NCI-H1694 treated with DMSO at 0.1 percent for 48 hours (cell line): Measurements from ENCODE around the gene LDAF1.
"Not testable (repeated sequence)": the region's sequence is repeated elsewhere in the genome, so short reads cannot be mapped to it uniquely, and the experiment has no call there.

ENCODE experiments used
- DNase-seq: peaks from one replicate; lab custom pipeline; 2025; lab: John Stamatoyannopoulos, UW

LDAF1 gene

DNA sequence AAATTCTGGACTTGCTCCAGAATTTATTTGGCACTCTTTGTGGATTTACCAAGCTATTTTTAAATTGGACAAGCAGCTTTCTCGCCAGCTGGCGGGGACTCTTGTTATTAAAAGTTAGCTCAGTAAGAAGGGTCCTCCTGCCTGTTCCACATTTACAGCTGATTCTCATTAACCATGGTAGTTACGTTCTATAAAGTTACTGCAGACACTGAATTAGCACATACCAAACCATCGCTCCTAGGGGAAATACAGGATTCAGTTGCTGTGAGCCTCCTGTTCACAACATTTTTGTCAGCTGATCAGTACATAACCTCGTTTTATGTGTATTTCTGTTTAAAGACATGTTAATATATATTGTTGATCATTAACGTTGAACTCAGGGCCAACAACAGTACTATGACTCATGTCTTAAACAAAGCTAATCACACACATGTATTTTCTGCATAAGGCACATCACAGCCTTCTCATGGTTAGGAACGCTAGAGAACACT is 4.2 kb downstream of the LDAF1 start:
- peak; percentile 36 for DNase-seq

DNA sequence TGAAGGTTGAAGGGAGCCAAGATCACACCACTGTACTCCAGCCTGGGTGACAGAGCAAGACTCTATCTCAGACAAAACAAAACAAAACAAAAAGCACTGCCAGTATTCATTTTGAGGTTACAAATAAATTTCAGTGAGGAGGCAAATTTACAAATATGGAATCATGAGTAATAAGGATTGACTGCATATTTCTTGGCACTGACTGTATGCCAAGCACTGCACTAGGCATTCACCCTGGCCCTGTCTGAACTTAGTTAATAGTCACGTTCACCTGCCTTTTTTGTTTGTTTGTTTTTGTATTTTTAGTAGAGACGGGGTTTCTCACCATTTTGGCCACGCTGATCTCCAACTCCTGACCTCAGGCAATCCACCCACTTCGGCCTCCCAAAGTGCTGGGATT is 5.1 kb downstream of the LDAF1 start:
- no peak for DNase-seq

DNA sequence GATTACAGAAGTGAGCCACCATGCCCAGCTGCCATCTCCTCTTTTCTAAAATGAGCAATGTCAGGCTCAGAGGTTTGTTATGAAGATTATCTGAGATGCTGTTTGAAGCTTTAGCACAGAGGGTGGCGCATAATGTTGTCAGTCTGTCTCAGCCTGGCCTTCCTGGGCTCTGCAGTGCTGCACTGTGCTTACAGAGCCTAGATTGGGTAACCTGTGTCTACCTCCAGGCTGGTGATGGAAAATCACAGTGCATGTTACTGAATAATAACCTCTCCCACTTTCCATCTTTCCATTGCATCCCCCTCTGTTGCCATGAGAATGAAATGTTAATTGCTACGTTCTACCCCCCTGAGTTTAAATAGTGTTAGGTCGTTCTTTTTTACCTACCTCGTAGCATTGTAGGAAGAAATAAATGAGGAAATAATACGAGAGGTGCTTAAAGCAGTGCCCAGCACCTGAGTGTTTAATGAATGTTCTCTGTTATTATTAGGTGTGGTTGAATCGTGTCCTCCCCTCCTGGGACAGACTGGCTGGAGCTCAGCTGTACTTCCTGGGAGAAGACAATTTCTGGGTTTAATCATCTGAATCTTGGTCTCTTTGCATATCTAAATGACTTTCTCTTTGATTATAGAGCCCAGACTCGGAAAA is 6.2 kb downstream of the LDAF1 start:
- DNase-seq, result no peak

DNA sequence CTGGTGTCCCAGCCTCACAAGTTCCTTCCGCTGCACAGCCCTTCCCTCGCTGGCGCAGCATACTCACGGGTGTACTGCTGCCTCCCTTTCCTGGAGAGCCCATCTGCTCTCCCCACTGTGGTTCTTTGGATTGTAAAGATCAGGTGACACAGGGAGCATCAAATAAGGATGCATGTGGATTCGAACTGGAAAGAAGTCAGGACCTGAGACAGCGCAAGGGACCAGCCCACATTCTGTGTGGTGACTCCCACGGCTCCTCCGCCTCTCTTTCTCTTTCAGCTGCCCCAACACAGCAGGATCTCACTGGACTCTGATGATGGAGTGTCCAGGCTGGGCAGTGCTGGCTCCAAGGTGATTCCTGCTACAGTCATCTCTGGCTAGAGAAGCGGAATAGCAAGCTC is 8.1 kb downstream of the LDAF1 start:
- DNase-seq, result no peak

DNA sequence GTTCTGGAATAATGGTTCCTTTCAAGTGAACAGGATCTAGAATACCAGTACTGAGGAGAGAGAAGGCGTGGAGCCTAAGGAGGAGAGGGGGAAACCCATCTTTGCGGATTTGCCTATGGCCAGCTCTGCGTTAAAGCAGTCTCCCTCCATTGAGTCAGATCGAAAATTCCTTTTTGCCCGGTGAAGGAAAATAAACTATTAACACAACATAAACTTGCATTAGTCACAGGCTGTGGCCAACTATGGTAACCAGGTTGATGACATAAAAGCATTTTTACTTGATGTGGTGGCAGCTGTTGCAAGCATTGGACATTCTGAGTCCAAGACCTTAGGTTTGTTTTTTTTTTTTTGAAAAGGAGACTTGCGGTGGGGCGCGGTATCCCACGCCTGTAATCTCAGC is 8.9 kb downstream of the LDAF1 start:
- no peak for DNase-seq

DNA sequence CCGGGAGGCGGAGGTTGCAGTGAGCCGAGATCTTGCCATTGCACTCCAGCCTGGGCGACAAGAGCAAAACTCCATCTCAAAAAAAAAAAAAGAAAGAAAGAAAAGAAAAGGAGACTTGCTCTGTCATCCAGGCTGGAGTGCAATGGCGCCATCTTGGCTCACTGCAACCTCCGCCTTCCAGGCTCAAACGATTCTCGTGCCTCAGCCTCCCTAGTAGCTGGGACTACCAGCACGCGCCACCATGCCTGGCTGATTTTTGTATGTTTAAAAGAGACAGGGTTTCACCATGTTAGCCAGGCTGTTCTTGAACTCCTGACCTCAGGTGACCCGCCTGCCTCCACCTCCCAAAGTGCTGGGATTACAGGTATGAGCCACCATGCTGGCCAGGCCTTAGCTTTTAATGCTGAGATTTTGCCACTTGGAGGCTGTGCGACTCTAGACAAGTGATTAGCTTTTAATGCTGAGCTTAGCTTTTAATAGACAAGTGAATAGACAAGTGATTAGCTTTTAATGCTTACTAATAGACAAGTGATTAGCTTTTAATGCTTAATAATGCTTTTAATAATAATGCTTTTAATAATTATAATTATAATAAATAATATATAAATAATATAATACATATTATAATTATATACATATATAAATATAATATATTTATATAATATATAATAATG is 9.6 kb downstream of the LDAF1 start:
- DNase-seq, result no peak

DNA sequence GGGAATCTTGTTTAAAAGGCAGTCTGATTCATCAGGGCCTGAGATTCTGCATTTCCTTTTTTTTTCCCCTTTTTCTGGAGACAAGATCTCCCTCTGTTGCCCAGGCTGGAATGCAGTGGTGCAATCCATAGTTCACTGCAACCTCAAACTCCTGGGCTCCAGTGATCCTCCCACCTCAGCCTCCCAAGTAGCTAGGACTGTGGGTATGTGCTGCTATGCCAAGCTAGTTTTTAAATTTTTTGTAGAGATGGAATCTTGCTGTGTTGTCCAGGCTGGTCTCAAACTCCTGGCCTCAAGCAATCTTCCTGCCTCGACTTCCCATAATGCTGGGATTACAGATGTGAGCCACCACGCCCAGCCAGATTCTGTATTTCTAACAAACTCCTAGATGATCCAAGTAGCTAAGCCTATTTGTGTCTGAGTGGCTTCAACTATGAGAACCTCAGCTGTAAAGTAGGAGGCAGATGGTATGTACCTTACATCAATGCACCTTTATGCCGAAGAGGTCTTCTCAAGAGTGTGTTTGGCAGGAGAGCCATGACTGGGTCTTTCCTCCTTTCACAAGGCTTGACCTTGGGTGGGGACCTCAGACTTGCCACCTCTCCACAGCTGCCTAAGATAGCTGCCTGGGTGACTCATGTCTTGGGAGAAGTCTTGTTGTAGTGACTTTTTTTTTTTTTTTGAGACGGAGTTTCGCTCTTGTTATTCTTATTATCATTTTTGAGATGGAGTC is 10.9 kb downstream of the LDAF1 start:
- DNase-seq, result no peak

DNA sequence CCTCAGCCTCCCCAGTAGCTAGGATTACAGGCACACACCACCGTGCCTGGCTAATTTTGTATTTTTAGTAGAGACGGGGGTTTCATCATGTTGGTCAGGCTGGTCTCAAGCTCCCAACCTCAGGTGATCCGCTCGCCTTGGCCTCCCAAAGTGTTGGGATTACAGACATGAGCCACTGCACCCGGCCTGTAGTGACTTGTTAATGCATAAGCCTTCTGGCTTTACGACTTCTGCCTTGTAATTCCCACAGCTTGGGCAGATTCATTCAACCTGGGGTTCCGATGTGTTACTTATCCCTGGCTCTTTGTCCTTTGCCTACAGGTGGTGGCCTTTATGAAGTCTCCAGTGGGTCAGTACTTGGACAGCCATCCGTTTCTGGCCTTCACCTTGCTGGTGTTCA is 11.6 kb downstream of the LDAF1 start:
- DNase-seq, result not testable (repeated sequence)

DNA sequence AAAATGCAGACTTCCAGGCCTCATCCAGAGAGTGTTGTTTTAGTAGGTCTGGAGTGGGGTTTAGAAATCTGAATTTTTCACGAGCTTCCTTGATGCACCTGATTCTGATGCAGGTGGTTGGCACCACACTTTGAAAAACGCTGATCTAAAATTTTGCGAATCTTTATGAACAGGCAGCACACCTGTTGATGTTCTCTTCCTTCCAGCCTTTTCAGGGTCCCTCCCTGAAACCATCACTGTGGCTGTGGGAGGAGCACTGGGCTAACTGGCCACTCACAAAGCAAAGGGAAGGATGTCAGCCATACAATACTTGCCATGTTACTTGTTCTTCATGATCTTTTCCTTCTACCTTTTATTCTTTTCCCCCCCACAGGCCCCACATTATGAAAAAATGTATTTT is 14.2 kb downstream of the LDAF1 start:
- no peak for DNase-seq

DNA sequence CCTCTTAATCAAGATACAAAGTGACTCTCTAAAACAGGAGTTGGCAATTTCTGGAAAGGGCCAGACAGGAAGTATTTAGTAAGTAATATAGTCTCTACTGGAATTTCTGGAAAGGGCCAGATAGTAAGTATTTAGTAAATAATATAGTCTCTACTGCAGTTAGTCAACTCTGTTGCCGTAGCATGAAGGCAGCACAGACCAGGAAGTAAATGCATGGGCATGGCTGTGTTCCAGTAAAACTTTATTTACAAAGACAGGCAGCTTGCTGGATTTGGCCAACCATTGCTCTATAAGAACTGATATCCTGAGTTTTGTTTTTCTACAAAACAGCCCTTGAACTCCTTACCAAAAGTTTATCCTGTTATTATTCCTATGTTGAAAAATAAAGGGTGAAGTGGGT is 16.9 kb downstream of the LDAF1 start:
- no peak for DNase-seq

DNA sequence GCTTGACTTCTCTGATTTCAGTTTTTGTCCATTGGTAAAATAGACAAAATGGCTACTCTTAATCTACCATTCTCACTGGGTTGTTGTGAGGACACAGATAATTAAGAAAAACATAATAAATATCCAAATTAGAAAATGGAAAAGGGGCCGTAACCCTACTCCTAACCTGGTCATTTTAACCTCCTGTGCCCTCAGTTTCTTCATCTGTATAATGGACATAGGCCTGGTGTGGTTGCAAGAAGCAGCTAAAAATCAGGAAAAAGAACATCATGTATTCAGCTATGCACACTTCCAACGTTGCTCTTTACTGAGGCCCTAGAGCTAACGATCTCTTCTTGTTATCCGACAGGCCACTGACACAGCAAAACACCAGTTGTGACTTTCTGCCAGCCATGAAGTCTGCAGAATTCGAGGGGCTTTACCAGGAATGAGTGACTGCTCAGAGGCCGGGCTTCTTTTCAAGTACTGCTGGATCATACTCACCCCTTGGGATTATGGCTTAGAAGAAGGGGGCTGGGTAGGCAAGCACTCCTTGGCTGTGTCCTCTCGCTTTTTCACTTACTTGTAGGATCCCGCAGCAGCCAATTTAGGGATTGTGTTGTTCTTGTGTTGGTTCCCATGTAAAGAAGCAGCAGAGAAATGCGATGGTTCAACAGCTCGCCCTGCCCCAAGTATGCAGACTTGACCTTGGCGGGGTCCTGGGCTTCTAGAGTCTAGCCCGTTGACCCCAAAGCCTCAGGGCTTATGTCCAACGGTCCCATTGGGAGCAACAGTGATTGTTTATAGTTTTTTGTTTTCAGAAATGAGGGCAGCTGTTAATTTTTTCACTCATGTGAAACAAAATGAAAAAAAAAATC is 20.9 kb downstream of the LDAF1 start:
- DNase-seq, result no peak

DNA sequence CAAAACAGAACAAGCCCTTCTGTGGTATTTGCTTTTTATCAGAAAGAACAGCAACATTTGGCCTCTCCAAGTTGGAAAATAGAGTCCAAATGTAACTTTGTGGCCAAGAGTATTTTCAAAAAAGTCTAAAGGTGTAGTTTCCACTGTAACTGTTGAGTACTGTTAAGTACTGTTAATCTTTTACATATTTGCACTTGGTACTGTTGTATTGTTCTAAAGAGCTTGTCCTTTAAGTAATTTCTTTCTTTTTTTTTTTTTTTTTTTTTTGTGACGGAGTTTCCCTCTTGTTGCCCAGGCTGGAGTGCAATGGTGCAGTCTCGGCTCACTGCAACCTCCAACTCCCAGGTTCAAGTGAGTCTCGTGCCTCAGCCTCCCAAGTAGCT is 21.5 kb downstream of the LDAF1 start:
- no peak for DNase-seq

DNA sequence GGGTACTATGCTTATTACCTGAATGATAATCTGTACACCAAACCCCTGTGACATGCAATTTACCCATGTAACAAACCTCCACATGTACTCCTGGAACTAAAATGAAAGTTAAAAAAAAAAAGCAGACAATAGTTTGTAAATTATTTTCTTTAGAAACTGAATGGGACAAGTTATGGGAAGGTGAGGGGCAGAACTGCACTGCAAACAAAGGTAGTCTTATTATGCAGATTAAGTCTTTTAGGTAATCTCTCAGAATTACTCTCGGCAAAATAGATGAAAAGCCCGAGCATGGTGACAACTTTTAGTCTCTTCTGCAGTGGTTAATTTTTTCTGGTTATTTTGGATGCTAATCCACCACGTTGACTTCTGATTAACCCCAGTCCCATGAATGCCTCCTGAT is 25.5 kb downstream of the LDAF1 start:
- DNase-seq, result no peak

DNA sequence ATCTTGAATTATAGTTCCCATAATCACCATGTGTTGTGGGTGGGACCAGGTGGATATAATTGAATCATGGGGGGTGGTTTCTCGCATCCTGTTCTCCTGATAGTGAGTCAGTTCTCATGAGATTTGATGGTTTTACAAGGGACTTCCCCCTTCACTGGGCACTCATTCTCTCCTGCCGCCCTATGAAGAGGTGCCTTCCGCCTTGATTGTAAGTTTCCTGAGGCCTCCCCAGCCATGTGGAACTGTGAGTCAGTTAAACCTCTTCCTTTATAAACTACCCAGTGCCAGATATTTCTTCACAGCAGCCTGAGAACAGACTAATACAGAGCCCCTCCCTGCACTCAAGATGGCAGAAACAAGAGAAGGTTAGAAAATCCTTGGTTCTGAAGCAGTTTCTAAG is 26.4 kb downstream of the LDAF1 start:
- DNase-seq, result no peak

DNA sequence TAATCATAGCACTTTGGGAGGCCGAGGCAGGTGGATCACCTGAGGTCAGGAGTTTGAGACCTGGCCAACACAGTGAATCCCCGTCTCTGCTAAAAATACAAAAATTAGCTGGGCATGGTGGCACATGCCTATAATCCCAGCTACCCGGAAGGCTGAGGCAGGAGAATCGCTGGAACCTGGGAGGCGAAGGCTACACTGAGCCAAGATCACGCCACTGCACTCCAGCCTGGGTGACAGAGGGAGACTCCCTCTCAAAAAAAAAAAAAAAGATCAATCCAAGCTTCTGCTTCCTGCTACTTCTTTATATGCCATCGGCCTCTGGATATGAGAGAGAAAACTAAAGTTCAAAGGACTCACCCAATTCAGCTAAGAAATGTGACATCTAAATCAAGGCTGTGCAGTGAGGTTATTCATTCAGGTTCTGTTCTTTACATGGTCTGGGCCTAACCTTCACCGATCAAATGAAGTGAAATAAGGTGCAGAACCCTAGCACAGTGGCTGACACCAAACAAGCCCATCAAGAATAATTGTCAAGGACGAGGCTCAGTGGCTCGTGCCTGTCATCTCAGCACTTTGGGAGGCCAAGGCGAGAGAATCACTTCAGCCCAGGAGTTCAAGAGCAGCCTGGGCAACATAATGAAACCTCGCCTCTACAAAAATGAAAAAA is 27.3 kb downstream of the LDAF1 start:
- DNase-seq, result no peak

DNA sequence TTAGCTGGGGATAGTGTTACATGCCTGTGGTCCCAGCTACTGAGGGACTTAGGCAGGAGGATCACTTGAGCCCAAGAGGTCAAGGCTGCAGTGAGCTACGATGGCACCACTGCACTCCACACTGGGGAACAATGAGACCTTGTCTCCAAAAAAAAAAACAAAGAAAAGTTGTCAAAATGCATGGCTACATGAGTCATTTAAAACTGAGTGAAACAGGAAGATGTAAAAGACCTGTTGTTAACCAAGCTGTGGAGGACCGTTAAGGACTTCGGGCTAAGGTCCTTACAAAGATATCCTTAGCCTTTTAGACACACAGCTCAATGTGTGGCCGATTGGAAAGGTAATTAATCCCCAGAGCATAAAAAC is 27.8 kb downstream of the LDAF1 start:
- no peak for DNase-seq

DNA sequence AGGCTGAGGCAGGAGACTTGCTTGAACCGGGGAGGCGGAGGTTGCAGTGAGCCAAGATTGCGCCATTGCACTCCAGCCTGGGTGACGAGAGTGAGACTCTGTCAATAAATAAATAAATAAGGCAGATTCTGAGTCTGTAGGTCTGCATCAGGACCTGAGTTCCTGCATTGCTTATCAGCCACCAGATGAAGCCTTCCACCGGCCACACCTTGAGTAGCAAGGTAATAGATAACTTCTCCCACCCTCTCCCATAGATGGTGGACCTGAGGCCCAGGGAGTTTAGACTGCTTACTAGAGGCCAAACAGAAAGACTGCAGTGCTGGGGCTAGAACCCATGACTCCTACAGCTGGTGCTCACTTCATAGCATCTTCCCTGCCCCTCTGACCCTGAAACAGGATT is 30.8 kb downstream of the LDAF1 start:
- no peak for DNase-seq

DNA sequence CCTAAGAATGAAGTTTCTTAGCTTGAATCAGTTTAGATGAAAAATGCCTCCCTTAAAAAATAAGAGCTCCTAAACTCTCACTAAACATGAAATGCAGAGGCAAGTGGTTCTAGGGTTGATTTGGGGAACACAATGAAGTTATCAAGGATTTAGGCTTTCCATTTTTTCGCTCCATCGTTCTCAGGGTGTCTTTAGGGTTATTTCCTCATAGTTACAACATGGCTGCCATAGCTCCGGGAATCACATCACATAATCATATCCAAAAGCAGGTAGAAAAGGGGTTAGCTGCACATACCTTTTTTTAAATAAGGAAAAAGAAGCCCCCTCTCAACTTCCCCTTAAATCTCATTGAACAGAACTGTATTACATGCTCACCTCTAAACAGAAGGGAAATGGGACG is 31.5 kb downstream of the LDAF1 start:
- DNase-seq, result no peak

DNA sequence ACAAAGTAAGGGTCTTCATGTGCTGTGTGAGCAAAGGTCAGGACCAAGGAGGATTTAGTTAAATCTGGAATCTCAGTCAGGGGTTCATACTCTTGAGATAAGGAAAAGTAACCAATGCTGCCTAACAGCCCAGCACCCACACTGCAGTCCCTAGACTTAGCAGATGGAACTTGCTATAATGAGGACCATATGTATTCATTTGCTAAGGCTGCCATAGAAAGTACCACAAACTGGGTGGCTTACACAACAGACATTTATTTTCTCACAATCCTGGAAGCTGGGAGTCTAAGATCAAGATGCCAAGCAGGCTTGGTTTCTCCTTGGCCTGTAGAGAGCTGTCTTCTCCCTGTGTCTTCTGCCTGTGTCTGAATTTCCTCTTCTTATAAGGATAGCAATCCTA is 32.1 kb downstream of the LDAF1 start:
- no peak for DNase-seq

DNA sequence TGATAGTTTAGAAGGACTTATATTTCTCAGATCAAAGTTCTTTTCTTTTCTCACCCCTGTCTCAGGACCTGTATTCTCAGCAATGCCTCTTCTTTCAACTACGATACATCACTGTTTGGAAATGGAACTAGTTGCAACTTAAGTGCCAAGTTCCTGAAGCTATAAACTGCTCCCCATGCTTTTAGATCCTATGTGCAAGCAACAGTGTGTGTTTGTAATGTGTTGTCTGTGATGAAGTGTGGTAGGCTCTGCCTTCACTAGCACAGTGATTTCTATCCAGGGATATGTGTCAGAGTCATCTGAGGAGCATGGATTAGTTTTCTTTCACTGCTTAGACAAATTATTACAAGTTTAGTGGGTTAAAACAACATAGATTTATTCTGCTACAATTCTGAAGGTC is 34.5 kb downstream of the LDAF1 start:
- DNase-seq, result no peak

DNA sequence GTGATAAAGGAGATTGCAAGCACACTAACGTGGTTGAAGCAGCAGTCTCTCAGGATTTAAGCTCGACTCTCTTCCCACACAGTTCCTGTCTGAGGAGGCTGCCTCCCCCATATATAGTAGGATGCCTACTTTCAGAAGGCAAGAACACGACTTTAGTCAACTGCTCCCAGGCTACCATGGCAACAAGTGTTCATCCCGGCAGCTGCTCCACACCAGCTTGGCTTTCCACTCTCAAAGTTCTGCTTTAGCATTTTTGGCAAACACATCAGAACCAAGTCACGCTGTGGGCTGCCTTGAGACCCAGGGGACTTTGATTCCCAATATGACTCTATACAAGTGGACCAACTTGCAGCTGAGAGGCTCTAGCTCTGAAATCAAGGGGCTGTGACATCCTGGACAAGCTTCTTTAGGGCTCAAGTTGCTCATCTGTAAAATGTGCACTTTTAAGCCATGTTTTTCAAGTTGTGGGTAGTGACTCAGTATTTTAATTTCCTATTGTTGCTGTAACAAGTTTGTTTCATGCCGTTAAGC is 36.4 kb downstream of the LDAF1 start:
- DNase-seq, result no peak

DNA sequence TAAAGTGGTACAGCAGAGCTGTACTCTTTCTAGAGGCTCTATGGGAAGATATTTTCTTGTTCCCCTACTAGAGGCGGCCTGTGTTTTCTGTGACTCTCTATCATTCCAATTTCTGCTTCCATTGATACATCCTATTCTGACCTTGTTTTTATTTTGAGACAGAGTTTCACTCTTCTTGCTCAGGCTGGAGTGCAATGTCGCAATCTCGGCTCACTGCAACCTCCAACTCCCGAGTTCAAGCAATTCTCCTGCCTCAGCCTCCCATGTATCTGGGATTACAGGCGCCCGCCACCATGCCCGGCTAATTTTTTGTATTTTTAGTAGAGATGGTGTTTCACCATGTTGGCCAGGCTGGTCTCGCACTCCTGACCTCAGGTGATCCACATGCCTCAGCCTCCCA is 36.9 kb downstream of the LDAF1 start:
- DNase-seq, result not testable (repeated sequence)
